ENCODE measurements around the gene STX7. TPM values are rescaled to one million over a fixed set of nuclear protein-coding genes. Genes with fewer than 3 reads are reported as not detected.

STX7 gene
- total RNA-seq, 3 donors from 2014 or later: 28.5 to 67.4 (median 37.8) TPM

GRCh38 chr6:132418235-132418965, 94.5 kb downstream of the STX7 start:
- no peak overlapping the region for H3K27ac ChIP-seq
- H3K27me3 ChIP-seq: no peaks in the 10 kb centered on the region
- H3K9me3 ChIP-seq: peaks cover 0 to 24% of the 10 kb centered on the region in 2 donors
- DNase-seq (ENCODE audit: low spot score in 2 of 2): no peak
- H3K36me3 ChIP-seq: no peaks in the 10 kb centered on the region
- intact Hi-C loops (cut with DNase I; ENCODE audit: low total_unique reads): no loop called here
- TF ChIP-seq POLR2A (IDR thresholded peaks at IDR 0.05): no peak
- TF ChIP-seq POLR2AphosphoS5 (IDR thresholded peaks at IDR 0.05): no peak
- TF ChIP-seq, protein P1, sequence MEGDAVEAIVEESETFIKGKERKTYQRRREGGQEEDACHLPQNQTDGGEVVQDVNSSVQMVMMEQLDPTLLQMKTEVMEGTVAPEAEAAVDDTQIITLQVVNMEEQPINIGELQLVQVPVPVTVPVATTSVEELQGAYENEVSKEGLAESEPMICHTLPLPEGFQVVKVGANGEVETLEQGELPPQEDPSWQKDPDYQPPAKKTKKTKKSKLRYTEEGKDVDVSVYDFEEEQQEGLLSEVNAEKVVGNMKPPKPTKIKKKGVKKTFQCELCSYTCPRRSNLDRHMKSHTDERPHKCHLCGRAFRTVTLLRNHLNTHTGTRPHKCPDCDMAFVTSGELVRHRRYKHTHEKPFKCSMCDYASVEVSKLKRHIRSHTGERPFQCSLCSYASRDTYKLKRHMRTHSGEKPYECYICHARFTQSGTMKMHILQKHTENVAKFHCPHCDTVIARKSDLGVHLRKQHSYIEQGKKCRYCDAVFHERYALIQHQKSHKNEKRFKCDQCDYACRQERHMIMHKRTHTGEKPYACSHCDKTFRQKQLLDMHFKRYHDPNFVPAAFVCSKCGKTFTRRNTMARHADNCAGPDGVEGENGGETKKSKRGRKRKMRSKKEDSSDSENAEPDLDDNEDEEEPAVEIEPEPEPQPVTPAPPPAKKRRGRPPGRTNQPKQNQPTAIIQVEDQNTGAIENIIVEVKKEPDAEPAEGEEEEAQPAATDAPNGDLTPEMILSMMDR (IDR thresholded peaks at IDR 0.05): no peak
- H3K4me1 ChIP-seq: no peaks in the 10 kb centered on the region
- H3K4me3 ChIP-seq: no peak overlapping the region

DNA sequence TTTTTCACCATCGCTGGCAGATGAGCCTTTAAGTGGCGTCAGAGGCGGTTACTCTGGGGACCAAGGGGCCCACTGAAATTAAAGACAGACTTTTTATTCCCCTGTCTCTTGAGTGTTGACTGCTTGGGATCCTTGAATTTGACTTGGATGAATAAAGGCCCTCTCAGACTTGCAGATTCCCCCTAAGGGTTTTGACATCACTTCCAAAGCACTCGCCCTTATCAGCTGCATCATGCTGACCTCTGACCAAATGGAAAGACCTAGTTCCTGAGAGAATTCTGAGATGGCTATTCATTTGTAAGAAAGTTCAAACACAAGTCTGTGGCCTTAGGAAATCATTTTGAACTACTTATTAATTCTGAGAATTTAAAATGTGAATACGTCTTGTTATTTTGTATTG, 98.2 kb downstream of the STX7 start:
- intact Hi-C loops (cut with DNase I; ENCODE audit: low total_unique reads): no loop called here
- no peak for DNase-seq (ENCODE audit: low spot score in 2 of 2)
- H3K4me1 ChIP-seq: no peaks in the 10 kb centered on the region
- TF ChIP-seq, protein P1 (IDR thresholded peaks at IDR 0.05): no peak
- no peak for TF ChIP-seq POLR2AphosphoS5 (IDR thresholded peaks at IDR 0.05)
- TF ChIP-seq POLR2A (IDR thresholded peaks at IDR 0.05): no peak
- peaks cover 0 to 7% of the 10 kb centered on the region in 2 donors for H3K9me3 ChIP-seq
- no peak overlapping the region for H3K27ac ChIP-seq
- no peaks in the 10 kb centered on the region for H3K27me3 ChIP-seq
- no peaks in the 10 kb centered on the region for H3K36me3 ChIP-seq
- no peak overlapping the region for H3K4me3 ChIP-seq

GRCh38 chr6:132414322-132414721, 98.6 kb downstream of the STX7 start:
- DNase-seq (ENCODE audit: low spot score in 2 of 2): no peak
- no peaks in the 10 kb centered on the region for H3K27me3 ChIP-seq
- H3K4me3 ChIP-seq: no peak overlapping the region
- TF ChIP-seq, protein P1 (IDR thresholded peaks at IDR 0.05): no peak
- TF ChIP-seq POLR2AphosphoS5 (IDR thresholded peaks at IDR 0.05) (no peak), POLR2A (IDR thresholded peaks at IDR 0.05) (no peak)
- intact Hi-C loops (cut with DNase I; ENCODE audit: low total_unique reads): no loop called here
- H3K27ac ChIP-seq: no peak overlapping the region
- no peaks in the 10 kb centered on the region for H3K4me1 ChIP-seq
- no peaks in the 10 kb centered on the region for H3K36me3 ChIP-seq
- peaks cover 0 to 7% of the 10 kb centered on the region in 2 donors for H3K9me3 ChIP-seq

- Histone ChIP-seq H3K4me3 (no peak overlapping the region), H3K9me3 (peaks cover 0 to 7% of the 10 kb centered on the region in 2 donors), H3K27ac (no peak overlapping the region), H3K36me3 (no peaks in the 10 kb centered on the region), H3K4me1 (no peaks in the 10 kb centered on the region), H3K27me3 (no peaks in the 10 kb centered on the region)
- TF ChIP-seq POLR2A (IDR thresholded peaks at IDR 0.05): no peak
- TF ChIP-seq POLR2AphosphoS5 (IDR thresholded peaks at IDR 0.05): no peak
- TF ChIP-seq, protein P1 (IDR thresholded peaks at IDR 0.05): no peak
- DNase-seq (ENCODE audit: low spot score in 2 of 2): no peak
- intact Hi-C loops (cut with DNase I; ENCODE audit: low total_unique reads): no loop called here
Measured at GRCh38 chr6:132413499-132413802, 99.5 kb downstream of the STX7 start.

GRCh38 chr6:132412656-132413498, 100.0 kb downstream of the STX7 start:
- Histone ChIP-seq H3K27me3 (no peaks in the 10 kb centered on the region), H3K9me3 (peaks cover 0 to 7% of the 10 kb centered on the region in 2 donors), H3K4me1 (no peaks in the 10 kb centered on the region), H3K4me3 (no peak overlapping the region), H3K36me3 (no peaks in the 10 kb centered on the region), H3K27ac (no peak overlapping the region)
- intact Hi-C loops (cut with DNase I; ENCODE audit: low total_unique reads): no loop called here
- TF ChIP-seq POLR2AphosphoS5 (IDR thresholded peaks at IDR 0.05) (no peak), POLR2A (IDR thresholded peaks at IDR 0.05) (no peak)
- TF ChIP-seq, protein P1 (IDR thresholded peaks at IDR 0.05): no peak
- no peak for DNase-seq (ENCODE audit: low spot score in 2 of 2)

Data from breast epithelium (tissue), 4 donors.